ENCODE measurements around the gene PTGES3L. TPM values are rescaled to one million over a fixed set of nuclear protein-coding genes. Genes with fewer than 3 reads are reported as not detected.

The PTGES3L gene
- total RNA-seq, 1 experiment from 2014 or later = 0.74 TPM

DNA sequence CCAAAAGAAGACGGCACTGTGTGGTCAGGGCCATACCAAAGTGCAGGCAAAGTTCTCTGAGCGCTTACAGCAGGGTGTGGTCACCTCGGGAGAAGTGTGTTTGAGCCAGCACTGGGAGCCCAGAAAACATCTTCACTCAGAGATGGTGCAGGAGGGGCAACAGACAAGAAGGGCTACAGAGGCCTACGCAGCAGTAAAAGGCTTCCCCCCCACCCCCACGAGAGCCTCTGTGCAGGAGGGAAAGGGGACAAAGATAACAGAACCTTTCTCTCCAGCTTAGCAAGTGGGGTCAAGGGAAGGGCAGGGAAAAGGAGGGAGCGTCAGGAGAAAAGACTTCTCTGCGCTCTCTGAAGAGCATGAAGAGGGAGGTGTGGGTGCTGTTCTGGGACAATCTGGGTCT is 39.5 kb upstream of the PTGES3L start:
- POLR2A ChIA-PET = no interaction called here
- Histone ChIP-seq H3K27ac (ENCODE audit: low read length) (peak overlapping the region; percentile 82), H3K4me1 (ENCODE audit: control insufficient read depth, insufficient read depth, low read length) (peaks cover 18% of the 10 kb centered on the region), H3K36me3 (ENCODE audit: control insufficient read depth, insufficient read depth, low read length) (no peaks in the 10 kb centered on the region; the same call in 1 of the 2 replicates), H3K9me3 (ENCODE audit: control insufficient read depth, insufficient read depth, low read depth, low read length) (no peaks in the 10 kb centered on the region), H3K27me3 (ENCODE audit: control insufficient read depth, insufficient read depth, low read length) (no peaks in the 10 kb centered on the region), H3K4me3 (ENCODE audit: low read depth in 2 of 2, low read length in 2 of 2) (peak overlapping the region in 1 of 2 experiments; percentile 71; a peak in 3 of 4 replicates)
- no TSS peak for BruUV-seq (replicated peaks)
- ATAC-seq = no peak
- CTCF ChIA-PET = no interaction called here
- intact Hi-C loops (cut with micrococcal nuclease; ENCODE audit: unreplicated experiment) = no loop called here
- TF ChIP-seq, protein P1, sequence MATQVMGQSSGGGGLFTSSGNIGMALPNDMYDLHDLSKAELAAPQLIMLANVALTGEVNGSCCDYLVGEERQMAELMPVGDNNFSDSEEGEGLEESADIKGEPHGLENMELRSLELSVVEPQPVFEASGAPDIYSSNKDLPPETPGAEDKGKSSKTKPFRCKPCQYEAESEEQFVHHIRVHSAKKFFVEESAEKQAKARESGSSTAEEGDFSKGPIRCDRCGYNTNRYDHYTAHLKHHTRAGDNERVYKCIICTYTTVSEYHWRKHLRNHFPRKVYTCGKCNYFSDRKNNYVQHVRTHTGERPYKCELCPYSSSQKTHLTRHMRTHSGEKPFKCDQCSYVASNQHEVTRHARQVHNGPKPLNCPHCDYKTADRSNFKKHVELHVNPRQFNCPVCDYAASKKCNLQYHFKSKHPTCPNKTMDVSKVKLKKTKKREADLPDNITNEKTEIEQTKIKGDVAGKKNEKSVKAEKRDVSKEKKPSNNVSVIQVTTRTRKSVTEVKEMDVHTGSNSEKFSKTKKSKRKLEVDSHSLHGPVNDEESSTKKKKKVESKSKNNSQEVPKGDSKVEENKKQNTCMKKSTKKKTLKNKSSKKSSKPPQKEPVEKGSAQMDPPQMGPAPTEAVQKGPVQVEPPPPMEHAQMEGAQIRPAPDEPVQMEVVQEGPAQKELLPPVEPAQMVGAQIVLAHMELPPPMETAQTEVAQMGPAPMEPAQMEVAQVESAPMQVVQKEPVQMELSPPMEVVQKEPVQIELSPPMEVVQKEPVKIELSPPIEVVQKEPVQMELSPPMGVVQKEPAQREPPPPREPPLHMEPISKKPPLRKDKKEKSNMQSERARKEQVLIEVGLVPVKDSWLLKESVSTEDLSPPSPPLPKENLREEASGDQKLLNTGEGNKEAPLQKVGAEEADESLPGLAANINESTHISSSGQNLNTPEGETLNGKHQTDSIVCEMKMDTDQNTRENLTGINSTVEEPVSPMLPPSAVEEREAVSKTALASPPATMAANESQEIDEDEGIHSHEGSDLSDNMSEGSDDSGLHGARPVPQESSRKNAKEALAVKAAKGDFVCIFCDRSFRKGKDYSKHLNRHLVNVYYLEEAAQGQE (IDR thresholded peaks at IDR 0.05; ENCODE audit: insufficient read depth in 1 of 2, low read depth in 2 of 2, low read length in 1 of 2) = no peak
- no peak for TF ChIP-seq TCF7L2 (IDR thresholded peaks at IDR 0.05; ENCODE audit: low read depth, low read length)
- no peak for TF ChIP-seq SIN3A (IDR thresholded peaks at IDR 0.05; ENCODE audit: borderline replicate concordance, insufficient read depth, low read depth, low read length)
- TF ChIP-seq, protein P2, sequence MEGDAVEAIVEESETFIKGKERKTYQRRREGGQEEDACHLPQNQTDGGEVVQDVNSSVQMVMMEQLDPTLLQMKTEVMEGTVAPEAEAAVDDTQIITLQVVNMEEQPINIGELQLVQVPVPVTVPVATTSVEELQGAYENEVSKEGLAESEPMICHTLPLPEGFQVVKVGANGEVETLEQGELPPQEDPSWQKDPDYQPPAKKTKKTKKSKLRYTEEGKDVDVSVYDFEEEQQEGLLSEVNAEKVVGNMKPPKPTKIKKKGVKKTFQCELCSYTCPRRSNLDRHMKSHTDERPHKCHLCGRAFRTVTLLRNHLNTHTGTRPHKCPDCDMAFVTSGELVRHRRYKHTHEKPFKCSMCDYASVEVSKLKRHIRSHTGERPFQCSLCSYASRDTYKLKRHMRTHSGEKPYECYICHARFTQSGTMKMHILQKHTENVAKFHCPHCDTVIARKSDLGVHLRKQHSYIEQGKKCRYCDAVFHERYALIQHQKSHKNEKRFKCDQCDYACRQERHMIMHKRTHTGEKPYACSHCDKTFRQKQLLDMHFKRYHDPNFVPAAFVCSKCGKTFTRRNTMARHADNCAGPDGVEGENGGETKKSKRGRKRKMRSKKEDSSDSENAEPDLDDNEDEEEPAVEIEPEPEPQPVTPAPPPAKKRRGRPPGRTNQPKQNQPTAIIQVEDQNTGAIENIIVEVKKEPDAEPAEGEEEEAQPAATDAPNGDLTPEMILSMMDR (IDR thresholded peaks at IDR 0.05) = no peak
- TF ChIP-seq POLR2AphosphoS5 (IDR thresholded peaks at IDR 0.05; ENCODE audit: low read depth, low read length) = no peak
- DNase-seq (ENCODE audit: low read depth, low spot score) = no peak
- in situ Hi-C loops (cut with HindIII; ENCODE audit: low pct_unique_long_range_greater_than_20kb, low sequenced_read_pairs) = no loop called here

DNA sequence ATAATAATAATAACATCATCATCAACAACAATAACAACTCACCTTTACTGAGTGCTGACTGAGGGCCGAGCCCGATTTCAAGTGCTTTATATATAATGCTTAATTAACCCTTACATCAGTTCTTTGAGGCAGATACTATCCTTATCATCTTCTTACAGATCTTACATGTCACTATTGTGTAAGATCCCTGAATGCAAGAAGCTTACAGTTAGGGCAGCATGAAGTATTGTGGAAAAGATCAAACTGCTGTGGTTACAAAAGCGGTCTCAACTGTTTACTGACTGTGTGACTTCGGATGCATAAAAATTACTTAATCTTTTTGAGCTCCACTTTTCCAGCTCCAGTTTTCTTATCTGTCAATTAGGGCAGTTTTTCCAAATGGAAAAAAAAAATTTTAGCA is 39.1 kb upstream of the PTGES3L start:
- Histone ChIP-seq H3K27ac (ENCODE audit: low read length) (no peak overlapping the region), H3K27me3 (ENCODE audit: control insufficient read depth, insufficient read depth, low read length) (no peaks in the 10 kb centered on the region), H3K4me3 (ENCODE audit: low read depth in 2 of 2, low read length in 2 of 2) (no peak overlapping the region), H3K4me1 (ENCODE audit: control insufficient read depth, insufficient read depth, low read length) (peaks cover 18% of the 10 kb centered on the region), H3K9me3 (ENCODE audit: control insufficient read depth, insufficient read depth, low read depth, low read length) (no peaks in the 10 kb centered on the region), H3K36me3 (ENCODE audit: control insufficient read depth, insufficient read depth, low read length) (no peaks in the 10 kb centered on the region; the same call in 1 of the 2 replicates)
- intact Hi-C loops (cut with micrococcal nuclease; ENCODE audit: unreplicated experiment) (no loop called here), in situ Hi-C loops (cut with HindIII; ENCODE audit: low pct_unique_long_range_greater_than_20kb, low sequenced_read_pairs) (no loop called here)
- TF ChIP-seq POLR2AphosphoS5 (IDR thresholded peaks at IDR 0.05; ENCODE audit: low read depth, low read length) = no peak
- TF ChIP-seq, protein P1 (IDR thresholded peaks at IDR 0.05; ENCODE audit: insufficient read depth in 1 of 2, low read depth in 2 of 2, low read length in 1 of 2) = no peak
- no peak for TF ChIP-seq SIN3A (IDR thresholded peaks at IDR 0.05; ENCODE audit: borderline replicate concordance, insufficient read depth, low read depth, low read length)
- TF ChIP-seq TCF7L2 (IDR thresholded peaks at IDR 0.05; ENCODE audit: low read depth, low read length) = no peak
- TF ChIP-seq, protein P2 (IDR thresholded peaks at IDR 0.05) = no peak
- ChIA-PET POLR2A (no interaction called here), CTCF (no interaction called here)
- DNase-seq (ENCODE audit: low read depth, low spot score) (no peak), ATAC-seq (no peak)
- BruUV-seq (replicated peaks) = no TSS peak
